WTC11 (cell line): ENCODE results near the gene ZNHIT3. TPM values are rescaled to one million over a fixed set of nuclear protein-coding genes. Genes with fewer than 3 reads are reported as not detected.

Experiments used
- ATAC-seq: fragments of 200-7000 bp; cut with Tn5 transposase; 2 replicates; pipeline ENCODE4 v1.10.0; 2021; ENCODE audit warnings: mild to moderate bottlenecking, moderate library complexity
- CTCF ChIA-PET: fragments of 300-600 bp; sonication (Branson Sonifier 250); formaldehyde crosslinking; loops from one replicate; lab custom pipeline; 2021; ENCODE audit warnings: antibody characterized with exemption; lab: Charles Lee
- POLR2A ChIA-PET: fragments of 350-600 bp; sonication (Branson Sonifier 250); formaldehyde crosslinking; loops from one replicate; lab custom pipeline; 2021; ENCODE audit warnings: antibody characterized with exemption; lab: Charles Lee
- DNase-seq: peaks from one replicate; pipeline ENCODE4 v3.0.0; 2021; ENCODE audit warnings: low spot score
- H3K27ac Mint-ChIP-seq: 2 replicates; pipeline ENCODE4 v1.8.0; 2021; ENCODE audit warnings: mixed read lengths
- H3K27me3 Mint-ChIP-seq: 2 replicates; pipeline ENCODE4 v1.8.0; 2021; ENCODE audit warnings: low read depth, mild to moderate bottlenecking, moderate library complexity, mixed read lengths
- H3K36me3 Mint-ChIP-seq: 2 replicates; pipeline ENCODE4 v1.8.0; 2021; ENCODE audit warnings: mixed read lengths
- H3K4me1 Mint-ChIP-seq: 2 replicates; pipeline ENCODE4 v1.8.0; 2022; ENCODE audit warnings: mixed read lengths
- H3K4me3 Mint-ChIP-seq: 2 replicates; pipeline ENCODE4 v1.8.0; 2021; ENCODE audit warnings: mild to moderate bottlenecking, moderate library complexity, mixed read lengths
- H3K9me3 Mint-ChIP-seq: 2 replicates; pipeline ENCODE4 v1.8.0; 2021; ENCODE audit warnings: mixed read lengths
- ATF2 ChIP-seq: sonication (generic); formaldehyde crosslinking; IDR thresholded peaks from 2 replicates; pipeline ENCODE4 v1.8.1; 2022; ENCODE audit warnings: low read depth, missing genetic modification reagents, borderline replicate concordance
- ATF6 ChIP-seq: sonication (generic); formaldehyde crosslinking; IDR thresholded peaks from 2 replicates; pipeline ENCODE4 v1.8.1; 2023; ENCODE audit warnings: mild to moderate bottlenecking, missing genetic modification reagents
- CREB1 ChIP-seq: sonication (generic); formaldehyde crosslinking; IDR thresholded peaks from 2 replicates; pipeline ENCODE4 v1.8.0; 2023; ENCODE audit warnings: mild to moderate bottlenecking, missing genetic modification reagents
- CTCF ChIP-seq: fragments of 200-600 bp; IDR thresholded peaks from 2 replicates; pipeline ENCODE4 v1.8.0; 2022; ENCODE audit warnings: antibody characterized with exemption
- E2F1 ChIP-seq: sonication (generic); formaldehyde crosslinking; IDR thresholded peaks from 2 replicates; pipeline ENCODE4 v1.8.0; 2022; ENCODE audit warnings: mild to moderate bottlenecking, missing genetic modification reagents
- ETV6 ChIP-seq: sonication (generic); formaldehyde crosslinking; IDR thresholded peaks from 2 replicates; pipeline ENCODE4 v1.8.1; 2022; ENCODE audit warnings: mild to moderate bottlenecking, missing genetic modification reagents
- FOXP4 ChIP-seq: sonication (generic); formaldehyde crosslinking; IDR thresholded peaks from 2 replicates; pipeline ENCODE4 v1.8.0; 2022; ENCODE audit warnings: mild to moderate bottlenecking, missing genetic modification reagents
- GRHL2 ChIP-seq: fragments of 250-450 bp; sonication (Bioruptor Pico); IDR thresholded peaks from 2 replicates; pipeline ENCODE4 v1.8.0; 2022; ENCODE audit warnings: mild to moderate bottlenecking, moderate library complexity; ENCODE audit not compliant: insufficient replicate concordance, severe bottlenecking
- HMGA2 ChIP-seq: fragments of 250-450 bp; sonication (Bioruptor Pico); IDR thresholded peaks from 2 replicates; pipeline ENCODE4 v1.4.0; 2021; ENCODE audit warnings: mild to moderate bottlenecking, moderate library complexity
- MYBL2 ChIP-seq: sonication (generic); formaldehyde crosslinking; IDR thresholded peaks from 2 replicates; pipeline ENCODE4 v1.8.1; 2023; ENCODE audit warnings: mild to moderate bottlenecking, moderate library complexity, missing genetic modification reagents
- NFYB ChIP-seq: sonication (generic); formaldehyde crosslinking; conservative IDR thresholded peaks from 2 replicates; pipeline ENCODE4 v1.8.0; 2022; ENCODE audit warnings: low read depth, missing genetic modification reagents
- NR2C2 ChIP-seq: sonication (generic); formaldehyde crosslinking; IDR thresholded peaks from 2 replicates; pipeline ENCODE4 v1.8.0; 2022; ENCODE audit warnings: mild to moderate bottlenecking, missing genetic modification reagents
- NR3C1 ChIP-seq: sonication (generic); formaldehyde crosslinking; conservative IDR thresholded peaks from 2 replicates; pipeline ENCODE4 v1.8.1; 2023; ENCODE audit warnings: low read depth, mild to moderate bottlenecking, missing genetic modification reagents
- RORB ChIP-seq: fragments of 250-450 bp; sonication (Bioruptor Pico); IDR thresholded peaks from 2 replicates; pipeline ENCODE4 v1.9.0; 2021; ENCODE audit warnings: mild to moderate bottlenecking
- SMAD3 ChIP-seq: sonication (generic); formaldehyde crosslinking; IDR thresholded peaks from 2 replicates; pipeline ENCODE4 v1.8.0; 2022; ENCODE audit warnings: missing genetic modification reagents, mild to moderate bottlenecking, borderline replicate concordance
- SOX15 ChIP-seq: fragments of 250-450 bp; sonication (Bioruptor Pico); IDR thresholded peaks from 2 replicates; pipeline ENCODE4 v1.9.0; 2021; ENCODE audit warnings: mild to moderate bottlenecking
- TEAD4 ChIP-seq: sonication (generic); formaldehyde crosslinking; IDR thresholded peaks from 2 replicates; pipeline ENCODE4 v1.8.0; 2022; ENCODE audit warnings: mild to moderate bottlenecking, missing genetic modification reagents
- USF1 ChIP-seq: sonication (generic); formaldehyde crosslinking; IDR thresholded peaks from 2 replicates; pipeline ENCODE4 v1.8.0; 2022; ENCODE audit warnings: mild to moderate bottlenecking, missing genetic modification reagents
- USF2 ChIP-seq: sonication (generic); formaldehyde crosslinking; IDR thresholded peaks from 2 replicates; pipeline ENCODE4 v1.8.1; 2023; ENCODE audit warnings: mild to moderate bottlenecking, missing genetic modification reagents, moderate library complexity
- ZNF281 ChIP-seq: sonication (generic); formaldehyde crosslinking; IDR thresholded peaks from 2 replicates; pipeline ENCODE4 v1.8.0; 2023; ENCODE audit warnings: mild to moderate bottlenecking, missing genetic modification reagents
- ZNF416 ChIP-seq: fragments of 250-450 bp; sonication (Bioruptor Pico); IDR thresholded peaks from 2 replicates; pipeline ENCODE4 v1.9.0; 2021; ENCODE audit warnings: mild to moderate bottlenecking, inconsistent platforms
- total RNA-seq: library from RNA; stranded (reverse); gene quantifications from 3 replicates; pipeline ENCODE4 v1.2.3, GENCODE V29; 2021

Gene ZNHIT3
- total RNA-seq, 1 experiment from 2014 or later = 47.0 TPM

- ATAC-seq (no peak), DNase-seq (no peak)
- TF ChIP-seq TEAD4 = no peak
- TF ChIP-seq NR3C1 (CRISPR knock-in tag) = no peak
- TF ChIP-seq ATF6 (CRISPR knock-in tag) = no peak
- no peak for TF ChIP-seq ZNF416 (CRISPR knock-in tag)
- TF ChIP-seq USF2 (CRISPR knock-in tag) = no peak
- no peak for TF ChIP-seq MYBL2
- TF ChIP-seq GRHL2 (CRISPR knock-in tag) = no peak
- no peak for TF ChIP-seq NR2C2 (CRISPR knock-in tag)
- TF ChIP-seq NFYB = no peak
- no peak for TF ChIP-seq SOX15
- TF ChIP-seq USF1 (CRISPR knock-in tag) = no peak
- no peak for TF ChIP-seq RORB
- no peak for TF ChIP-seq FOXP4 (CRISPR knock-in tag)
- no peak for TF ChIP-seq CTCF
- Mint-ChIP-seq H3K4me1 (no peaks in the 10 kb centered on the region), H3K36me3 (peaks cover 66% of the 10 kb centered on the region), H3K4me3 (no peak overlapping the region), H3K27ac (no peak overlapping the region), H3K27me3 (no peaks in the 10 kb centered on the region), H3K9me3 (no peaks in the 10 kb centered on the region)
- POLR2A ChIA-PET = no interaction called here
- CTCF ChIA-PET = interaction anchor here (0.6 kb wide), 1 partner anchor 552 kb away, joined by 4 read pairs; no protein-coding TSS in a partner anchor
Observed at GRCh38 chr17:36523113-36523512, 36.6 kb downstream of the ZNHIT3 start.

GRCh38 chr17:36524428-36524876 is 38.0 kb downstream of the ZNHIT3 start:
- no peak for DNase-seq
- peaks cover 61% of the 10 kb centered on the region for H3K36me3 Mint-ChIP-seq
- ATAC-seq = no peak
- no peak overlapping the region for H3K4me3 Mint-ChIP-seq
- ChIA-PET POLR2A (interaction anchor here (0.8 to 1.1 kb wide), 2 partner anchors 10 kb away, joined by 3 to 5 read pairs; partner anchors contain the start of genes MYO19 and PIGW), CTCF (interaction anchor here (0.7 kb wide), 1 partner anchor 10 kb away, joined by 4 read pairs; the partner anchor contains the start of genes MYO19 and PIGW)
- H3K9me3 Mint-ChIP-seq = no peaks in the 10 kb centered on the region
- H3K27me3 Mint-ChIP-seq = no peaks in the 10 kb centered on the region
- no peaks in the 10 kb centered on the region for H3K4me1 Mint-ChIP-seq
- no peak overlapping the region for H3K27ac Mint-ChIP-seq
- TF ChIP-seq ETV6 (no peak), ATF2 (CRISPR knock-in tag) (no peak), HMGA2 (no peak), SMAD3 (no peak), E2F1 (CRISPR knock-in tag) (no peak), CREB1 (CRISPR knock-in tag) (no peak), ATF6 (CRISPR knock-in tag) (no peak), ZNF281 (CRISPR knock-in tag) (no peak)
